A549 (cell line): Measurements from ENCODE around the gene TMEM131. TPM values are rescaled to one million over a fixed set of nuclear protein-coding genes. Genes with fewer than 3 reads are reported as not detected.

Source experiments
- ATAC-seq, 2 experiments: fragments of 200-7000 bp in 1 of 2; fragments of >200 bp in 1 of 2; cut with Nextera tagmentation in 1 of 2; cut with Tn5 transposase in 1 of 2; 3 replicates each; pipeline versions ENCODE4 v1.8.0 to v1.9.1; 2018 to 2020; ENCODE audit warnings: mild to moderate bottlenecking in 1 of 2, moderate library complexity in 1 of 2
- CTCF ChIA-PET: fragments of 300-600 bp; sonication (Branson Sonifier 250); formaldehyde crosslinking; extraction: SDS; loops from one replicate; lab custom pipeline; 2021; ENCODE audit warnings: antibody characterized with exemption, inconsistent platforms; lab: Yijun Ruan, JAX
- POLR2A ChIA-PET: fragments of 350-600 bp; formaldehyde crosslinking; extraction: SDS; loops from one replicate; lab custom pipeline; 2021; ENCODE audit warnings: antibody characterized with exemption, inconsistent platforms; lab: Yijun Ruan, JAX
- DNase-seq, 2 experiments: peaks; one replicate each; pipeline versions ENCODE4 v3.0.0 to v3.0.0-alpha.2; 2011 to 2016; ENCODE audit warnings: low read depth in 1 of 2, low spot score in 1 of 2
- FAIRE-seq: peaks from 2 replicates; lab custom pipeline; 2011; peaks lifted over from hg19 to GRCh38; lab: Jason Lieb, UNC
- H3K27ac ChIP-seq, 2 experiments: fragments of >200 bp; sonication (Bioruptor Twin); formaldehyde crosslinking; 3 replicates each; pipeline ENCODE4 v1.5.1; 2016 to 2017
- H3K4me1 ChIP-seq: fragments of >200 bp; sonication (Bioruptor Twin); formaldehyde crosslinking; 3 replicates; pipeline ENCODE4 v1.6.1; 2016
- H3K4me2 ChIP-seq: fragments of >200 bp; sonication (Bioruptor Twin); formaldehyde crosslinking; 3 replicates; pipeline ENCODE4 v1.6.1; 2016
- H3K4me3 ChIP-seq: fragments of >200 bp; sonication (Bioruptor Twin); formaldehyde crosslinking; 3 replicates; pipeline ENCODE4 v1.5.1; 2016
- H3K9me3 ChIP-seq: fragments of >200 bp; sonication (Bioruptor Twin); formaldehyde crosslinking; 3 replicates; pipeline ENCODE4 v1.6.1; 2016
- CHD4 ChIP-seq: fragments of 200-600 bp; sonication (generic); IDR thresholded peaks from 2 replicates; pipeline ENCODE4 v1.6.1; 2016; ENCODE audit warnings: antibody characterized with exemption, mild to moderate bottlenecking, borderline replicate concordance
- FOSL2 ChIP-seq, 2 experiments: fragments of 450-650 bp in 1 of 2; fragments of >200 bp in 1 of 2; sonication (Bioruptor Twin) in 1 of 2; formaldehyde crosslinking; IDR thresholded peaks; 2 replicates each; pipeline versions ENCODE4 v1.5.0 to v1.6.1; 2016 to 2020; ENCODE audit warnings: mild to moderate bottlenecking in 1 of 2, moderate library complexity in 1 of 2
- FOXS1 ChIP-seq: fragments of 250-450 bp; sonication (Bioruptor Pico); IDR thresholded peaks from 2 replicates; pipeline ENCODE4 v1.5.0; 2020; ENCODE audit warnings: mild to moderate bottlenecking, moderate library complexity
- GATA3 ChIP-seq: IDR thresholded peaks from 2 replicates; pipeline ENCODE4 v1.6.1; 2012; ENCODE audit warnings: borderline replicate concordance
- HDAC2 ChIP-seq: fragments of 200-600 bp; sonication (generic); IDR thresholded peaks from 2 replicates; pipeline ENCODE4 v1.6.1; 2016
- KDM1A ChIP-seq: fragments of 200-600 bp; sonication (generic); IDR thresholded peaks from 2 replicates; pipeline ENCODE4 v1.6.1; 2016; ENCODE audit warnings: low read depth, mild to moderate bottlenecking
- KDM5A ChIP-seq: fragments of 200-600 bp; sonication (generic); IDR thresholded peaks from 2 replicates; pipeline ENCODE4 v1.6.1; 2016; ENCODE audit warnings: antibody characterized with exemption, mild to moderate bottlenecking
- MYC ChIP-seq: IDR thresholded peaks from 2 replicates; pipeline ENCODE4 v1.6.1; 2012; ENCODE audit warnings: mild to moderate bottlenecking, inconsistent platforms, low read length, improper control_type of control experiment, borderline replicate concordance
- NFE2L2 ChIP-seq: fragments of 150-350 bp; conservative IDR thresholded peaks from 2 replicates; pipeline ENCODE4 v1.6.1; 2014; ENCODE audit warnings: low read length
- NR3C1 ChIP-seq: fragments of >200 bp; sonication (Bioruptor Twin); formaldehyde crosslinking; IDR thresholded peaks from 3 replicates; pipeline ENCODE4 v1.6.1; 2017
- POLR2A ChIP-seq: IDR thresholded peaks from 2 replicates; pipeline ENCODE4 v1.6.1; 2012; ENCODE audit warnings: mild to moderate bottlenecking, low read length
- SMC3 ChIP-seq: fragments of >200 bp; sonication (Bioruptor Twin); formaldehyde crosslinking; IDR thresholded peaks from 3 replicates; pipeline ENCODE4 v1.6.1; 2018; ENCODE audit warnings: inconsistent platforms
- SREBF2 ChIP-seq: fragments of 450-650 bp; IDR thresholded peaks from 2 replicates; pipeline ENCODE4 v1.6.1; 2014; ENCODE audit warnings: mild to moderate bottlenecking, moderate library complexity
- ZC3H11A ChIP-seq: fragments of 450-650 bp; IDR thresholded peaks from 2 replicates; pipeline ENCODE4 v1.6.1; 2014; ENCODE audit warnings: antibody characterized with exemption, mild to moderate bottlenecking
- ZFP36 ChIP-seq: fragments of 450-650 bp; IDR thresholded peaks from 2 replicates; pipeline ENCODE4 v1.6.1; 2014; ENCODE audit warnings: borderline replicate concordance; ENCODE audit not compliant: partially characterized antibody
- WGBS: methylation state at CpG from one replicate; pipeline ENCODE4 v1.1.6; 2017; ENCODE audit errors: missing lambda C conversion rate; 5-methylcytosine and 5-hydroxymethylcytosine counted together
- polyA plus RNA-seq, 4 experiments: library from polyadenylated mRNA; depleted of rRNA in 3 of 4; stranded (reverse); fragments of >200 nt; fragmentation: RNase III in 1 of 4; extraction: RNeasy Plus Mini Kit Qiagen cat#74134 plus additional on column Dnase treatment in 1 of 4; gene quantifications; 2 replicates in 3 of 4; 3 replicates in 1 of 4; pipeline ENCODE4 v1.2.3, GENCODE V29; 2011 to 2017
- TF ChIP-seq, protein P1 (sequence below): fragments of >200 bp; sonication (Bioruptor Twin); formaldehyde crosslinking; IDR thresholded peaks from 3 replicates; pipeline ENCODE4 v1.6.1; 2016
- TF ChIP-seq, protein P2 (sequence below): fragments of 450-650 bp; IDR thresholded peaks from 2 replicates; pipeline ENCODE4 v1.6.1; 2014; ENCODE audit warnings: antibody characterized with exemption
- TF ChIP-seq, protein P3 (sequence below): IDR thresholded peaks from 2 replicates; pipeline ENCODE4 v1.6.1; 2012
- TF ChIP-seq, protein P4 (sequence below): fragments of >200 bp; sonication (Bioruptor Twin); formaldehyde crosslinking; IDR thresholded peaks from 2 replicates; pipeline ENCODE4 v1.6.1; 2016
- TF ChIP-seq, protein P5 (sequence below): IDR thresholded peaks from 2 replicates; pipeline ENCODE4 v1.6.1; 2012; ENCODE audit warnings: low read depth, borderline replicate concordance

TMEM131 gene
- polyA plus RNA-seq, 2 of the 4 experiments (the other 2 are of a cell fraction): 14.5 to 21.8 TPM

GRCh38 chr2:97907369-97908100 is 88.2 kb downstream of the TMEM131 start (continued):
- no peak for TF ChIP-seq FOXS1 (CRISPR knock-in tag)
- no peak for TF ChIP-seq CHD4
- TF ChIP-seq, protein P1, sequence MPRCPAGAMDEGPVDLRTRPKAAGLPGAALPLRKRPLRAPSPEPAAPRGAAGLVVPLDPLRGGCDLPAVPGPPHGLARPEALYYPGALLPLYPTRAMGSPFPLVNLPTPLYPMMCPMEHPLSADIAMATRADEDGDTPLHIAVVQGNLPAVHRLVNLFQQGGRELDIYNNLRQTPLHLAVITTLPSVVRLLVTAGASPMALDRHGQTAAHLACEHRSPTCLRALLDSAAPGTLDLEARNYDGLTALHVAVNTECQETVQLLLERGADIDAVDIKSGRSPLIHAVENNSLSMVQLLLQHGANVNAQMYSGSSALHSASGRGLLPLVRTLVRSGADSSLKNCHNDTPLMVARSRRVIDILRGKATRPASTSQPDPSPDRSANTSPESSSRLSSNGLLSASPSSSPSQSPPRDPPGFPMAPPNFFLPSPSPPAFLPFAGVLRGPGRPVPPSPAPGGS: no peak

DNA sequence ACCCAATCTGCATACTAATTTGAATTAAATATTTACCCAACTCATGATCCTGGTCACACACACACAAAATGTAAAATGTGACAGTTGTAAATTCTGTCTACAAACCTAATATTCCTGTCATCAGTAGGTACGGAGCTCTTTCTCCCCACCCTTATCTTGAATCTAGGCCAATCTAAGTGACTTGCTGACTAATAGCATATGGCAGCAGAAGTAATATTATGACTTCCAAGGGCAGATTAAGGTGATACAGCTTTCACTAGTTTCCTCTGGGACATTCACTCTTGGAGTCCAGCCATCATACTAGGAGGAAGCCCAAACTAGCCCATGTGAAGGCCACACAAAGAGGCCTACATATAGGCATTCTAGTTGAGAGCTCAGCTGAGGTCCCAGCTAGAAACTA is 89.4 kb downstream of the TMEM131 start:
- CTCF ChIA-PET: no interaction called here
- DNase-seq (no peak), ATAC-seq (no peak), FAIRE-seq (no peak)
- Histone ChIP-seq H3K4me2 (no peak overlapping the region), H3K4me1 (no peaks in the 10 kb centered on the region; the same call in 2 of the 3 replicates), H3K9me3 (no peaks in the 10 kb centered on the region), H3K27ac (no peak overlapping the region), H3K4me3 (no peak overlapping the region)
- POLR2A ChIA-PET: no interaction called here
- TF ChIP-seq KDM1A (no peak), KDM5A (no peak), POLR2A (no peak)
- TF ChIP-seq, protein P2, sequence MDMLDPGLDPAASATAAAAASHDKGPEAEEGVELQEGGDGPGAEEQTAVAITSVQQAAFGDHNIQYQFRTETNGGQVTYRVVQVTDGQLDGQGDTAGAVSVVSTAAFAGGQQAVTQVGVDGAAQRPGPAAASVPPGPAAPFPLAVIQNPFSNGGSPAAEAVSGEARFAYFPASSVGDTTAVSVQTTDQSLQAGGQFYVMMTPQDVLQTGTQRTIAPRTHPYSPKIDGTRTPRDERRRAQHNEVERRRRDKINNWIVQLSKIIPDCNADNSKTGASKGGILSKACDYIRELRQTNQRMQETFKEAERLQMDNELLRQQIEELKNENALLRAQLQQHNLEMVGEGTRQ: no peak
- WGBS: 96% methylated on average over 1 of the region's 1 CpG

DNA sequence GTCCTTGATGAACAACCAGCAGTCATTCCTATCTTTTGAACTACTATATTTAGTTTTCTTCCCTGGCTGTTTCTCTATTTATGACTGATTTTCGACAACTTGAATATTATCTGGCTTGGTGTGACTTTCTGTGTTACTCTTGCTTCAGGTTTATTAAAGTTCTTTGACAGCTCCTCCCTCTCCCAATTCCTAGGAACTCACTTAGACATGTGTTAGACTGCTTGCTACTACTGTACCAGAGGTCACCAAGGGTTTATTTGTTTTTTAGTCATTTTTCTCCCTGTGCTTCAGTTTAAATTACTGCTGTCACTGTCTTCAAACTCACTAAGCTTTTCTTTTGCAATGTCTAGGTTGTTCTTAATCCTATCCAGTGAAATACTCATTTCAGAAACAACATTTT is 90.5 kb downstream of the TMEM131 start:
- FAIRE-seq (no peak), ATAC-seq (no peak), DNase-seq (no peak)
- WGBS: 89% methylated on average over 1 of the region's 1 CpG
- POLR2A ChIA-PET: no interaction called here
- Histone ChIP-seq H3K27ac (no peak overlapping the region), H3K4me2 (no peak overlapping the region), H3K4me1 (no peaks in the 10 kb centered on the region; the same call in 2 of the 3 replicates), H3K4me3 (no peak overlapping the region), H3K9me3 (no peaks in the 10 kb centered on the region)
- CTCF ChIA-PET: no interaction called here
- TF ChIP-seq ZFP36 (no peak), KDM5A (no peak), NFE2L2 (no peak), NR3C1 (no peak), HDAC2 (no peak)
- TF ChIP-seq, protein P3, sequence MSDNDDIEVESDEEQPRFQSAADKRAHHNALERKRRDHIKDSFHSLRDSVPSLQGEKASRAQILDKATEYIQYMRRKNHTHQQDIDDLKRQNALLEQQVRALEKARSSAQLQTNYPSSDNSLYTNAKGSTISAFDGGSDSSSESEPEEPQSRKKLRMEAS: no peak

DNA sequence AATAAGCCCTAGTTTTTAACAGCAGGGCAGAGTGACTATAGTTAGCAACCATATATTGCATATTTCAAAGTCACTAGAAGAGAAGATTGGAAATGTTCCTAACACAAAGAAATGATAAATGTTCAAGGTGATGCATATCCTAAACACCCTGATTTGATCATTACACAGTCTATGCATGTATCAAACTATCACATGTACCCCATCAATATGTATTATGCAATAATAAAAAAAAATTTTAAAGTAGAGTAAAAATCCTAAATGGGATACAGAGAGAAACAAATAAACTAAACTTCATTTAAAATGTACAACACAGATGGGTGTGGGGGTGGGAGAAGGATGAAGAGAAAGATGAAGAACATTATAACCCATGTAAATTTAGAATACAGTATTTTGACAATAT is 93.9 kb downstream of the TMEM131 start:
- FAIRE-seq: no peak
- TF ChIP-seq GATA3 (no peak), ZC3H11A (no peak), ZFP36 (no peak), SREBF2 (no peak), FOSL2 (IDR thresholded peaks at IDR 0.05) (no peak), FOSL2 (CRISPR knock-in tag; IDR thresholded peaks at IDR 0.05) (no peak), MYC (no peak), SMC3 (no peak)
- TF ChIP-seq, protein P4, sequence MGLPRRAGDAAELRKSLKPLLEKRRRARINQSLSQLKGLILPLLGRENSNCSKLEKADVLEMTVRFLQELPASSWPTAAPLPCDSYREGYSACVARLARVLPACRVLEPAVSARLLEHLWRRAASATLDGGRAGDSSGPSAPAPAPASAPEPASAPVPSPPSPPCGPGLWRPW: no peak
- TF ChIP-seq, protein P5, sequence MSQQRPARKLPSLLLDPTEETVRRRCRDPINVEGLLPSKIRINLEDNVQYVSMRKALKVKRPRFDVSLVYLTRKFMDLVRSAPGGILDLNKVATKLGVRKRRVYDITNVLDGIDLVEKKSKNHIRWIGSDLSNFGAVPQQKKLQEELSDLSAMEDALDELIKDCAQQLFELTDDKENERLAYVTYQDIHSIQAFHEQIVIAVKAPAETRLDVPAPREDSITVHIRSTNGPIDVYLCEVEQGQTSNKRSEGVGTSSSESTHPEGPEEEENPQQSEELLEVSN: no peak
- no peak overlapping the region for H3K27ac ChIP-seq
- no peaks in the 10 kb centered on the region; the same call in 2 of the 3 replicates for H3K4me1 ChIP-seq
- CTCF ChIA-PET: no interaction called here
- DNase-seq: no peak
- no peak overlapping the region for H3K4me3 ChIP-seq
- H3K4me2 ChIP-seq: no peak overlapping the region
- POLR2A ChIA-PET: no interaction called here
- ATAC-seq: no peak
- no peaks in the 10 kb centered on the region for H3K9me3 ChIP-seq
